D341Med (cell line): ENCODE data around the gene NAGA.
A peak's percentile ranks its signal among the peaks of the same experiment; 100 is the strongest.
"Not testable (repeated sequence)": the region's sequence is repeated elsewhere in the genome, so short reads cannot be mapped to it uniquely, and the experiment has no call there.

Experiments
- DNase-seq: peaks from one replicate; pipeline ENCODE4 v3.0.0; 2012; ENCODE audit warnings: low spot score

Gene NAGA

DNA sequence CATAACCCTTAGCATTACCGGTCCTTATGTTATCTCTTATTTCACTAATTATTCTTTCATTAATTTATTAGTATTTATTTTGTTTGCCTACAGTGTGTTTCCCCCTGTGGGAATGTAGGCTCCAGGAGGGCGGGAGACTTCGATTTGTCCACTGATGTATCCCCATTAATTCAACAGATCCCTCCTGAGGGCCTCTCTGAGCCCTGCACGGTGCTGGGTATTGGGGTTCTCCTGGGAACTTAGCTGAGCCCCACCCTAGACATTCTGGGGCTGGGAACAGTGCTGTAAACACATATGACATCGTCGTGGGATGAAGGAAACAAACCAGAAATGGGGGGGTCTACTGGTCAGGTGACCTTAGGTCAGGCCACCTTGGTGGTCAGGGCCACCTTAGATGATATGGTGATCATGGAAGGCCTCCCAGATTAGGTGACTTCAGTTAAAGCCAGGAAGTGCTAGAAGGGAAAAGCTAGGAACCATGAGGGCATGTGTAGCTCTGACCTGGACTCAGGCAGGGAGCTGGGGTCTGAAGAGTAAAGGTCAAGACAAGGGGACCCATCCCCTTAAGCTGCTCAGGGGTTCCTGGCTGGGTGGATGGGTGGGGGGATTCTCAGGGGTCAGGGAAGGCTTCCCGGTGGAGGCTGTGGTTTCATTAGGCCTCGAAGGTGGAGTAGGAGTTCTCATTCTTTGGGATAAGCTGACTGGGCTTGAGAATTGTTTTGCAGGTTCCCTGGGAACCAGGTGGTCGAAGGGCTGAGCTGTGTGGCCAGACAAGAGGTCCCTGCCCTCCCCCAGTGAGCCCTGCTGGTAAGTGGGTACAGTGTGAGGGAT is 4.4 kb upstream of the NAGA start:
- DNase-seq, result no peak

DNA sequence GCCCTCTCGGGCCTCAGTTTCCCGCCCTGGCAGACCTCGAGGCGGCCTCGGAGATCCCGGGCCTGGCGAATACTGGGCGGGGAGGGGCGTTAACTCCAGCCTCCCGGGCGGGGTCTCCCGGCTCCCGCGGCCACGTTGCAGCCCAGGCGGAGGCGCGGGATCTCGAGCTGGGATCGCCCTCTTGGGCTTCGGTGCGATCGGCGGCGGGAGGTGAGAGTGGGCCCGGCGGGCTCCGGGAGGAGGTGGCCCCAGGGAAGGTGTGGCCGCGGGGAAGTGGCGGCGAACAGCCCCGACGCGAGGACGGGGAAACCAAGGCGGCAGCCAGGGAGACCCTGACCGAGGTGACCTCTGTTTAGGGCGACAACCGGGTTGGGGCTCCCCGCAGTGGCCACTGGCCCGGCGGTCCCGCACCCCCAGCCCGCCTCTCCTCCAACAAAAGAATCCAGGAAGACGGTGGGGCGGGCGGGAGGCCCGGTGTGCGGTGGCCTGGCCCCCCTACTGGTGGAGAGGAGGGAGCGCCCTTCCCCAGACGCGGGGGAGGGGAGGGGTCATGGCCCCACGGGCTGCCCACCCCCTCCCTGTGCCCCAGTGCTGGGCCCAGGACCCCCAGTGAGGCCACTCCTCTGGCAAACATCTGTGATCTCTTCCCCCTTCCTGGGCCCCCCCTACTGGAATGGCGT is 3.7 kb upstream of the NAGA start, which contains the start of gene PHETA2:
PHETA2 (plus strand) TSS at position 117 of the 680 bp plus-strand sequence. CDS start 3,046 bp downstream, outside the sequence.
- peak; percentile 19 for DNase-seq

DNA sequence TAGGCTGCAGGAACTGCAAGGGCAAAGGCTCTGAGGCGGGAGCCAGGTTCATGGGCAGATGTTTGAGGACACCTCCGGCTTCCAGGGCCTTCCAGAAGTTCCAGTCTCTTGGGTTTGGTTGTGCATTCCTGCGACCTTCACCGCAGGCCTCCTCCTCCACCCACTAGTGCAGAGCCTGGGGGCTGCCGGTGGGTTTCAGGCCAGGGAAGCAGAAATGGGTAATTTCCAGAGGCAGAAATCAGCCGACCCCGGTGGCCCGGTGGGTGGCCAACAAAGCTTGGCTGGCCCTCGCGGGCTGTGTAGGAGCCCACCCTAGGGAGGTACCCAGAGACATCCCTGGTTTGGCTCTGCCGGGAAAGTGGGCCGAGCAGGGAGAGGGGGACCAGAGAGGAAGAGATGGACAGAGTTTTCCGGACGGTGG is 3.0 kb upstream of the NAGA start:
- peak; percentile 9 for DNase-seq

DNA sequence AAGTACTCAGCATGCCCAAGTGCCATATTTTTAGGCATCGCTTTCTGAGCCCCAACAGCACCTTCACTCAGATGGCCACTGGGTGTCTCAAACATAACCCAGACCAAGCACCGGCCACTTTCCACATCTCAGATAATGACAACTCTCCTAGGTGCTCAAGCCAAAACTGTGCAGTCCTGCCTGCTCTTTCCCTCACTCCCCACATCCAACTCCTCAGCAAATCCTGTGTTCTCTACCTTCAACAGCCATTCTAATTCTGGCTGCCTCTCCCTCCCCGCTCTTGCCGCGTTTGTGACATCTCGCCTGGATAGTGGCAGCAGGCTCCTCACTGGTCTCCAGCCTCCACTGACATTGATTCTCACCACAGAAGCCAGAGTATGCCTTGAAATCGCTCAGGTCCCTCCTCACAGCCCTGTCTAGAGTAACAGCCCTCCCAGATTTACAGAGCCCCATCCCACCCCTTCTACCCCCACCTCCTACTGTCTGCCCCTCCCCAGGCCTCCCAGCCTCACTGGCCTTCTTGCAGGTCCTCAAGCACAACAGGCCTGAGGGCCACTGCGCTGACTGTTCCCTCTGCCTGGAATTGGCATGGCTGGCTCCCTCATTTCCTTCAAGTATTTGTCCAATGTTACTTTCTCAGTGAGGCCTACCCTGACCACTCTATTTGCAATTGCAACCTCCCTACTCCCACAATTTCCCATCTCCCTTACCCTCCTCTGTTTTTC is 2.2 kb upstream of the NAGA start:
- DNase-seq, result no peak

DNA sequence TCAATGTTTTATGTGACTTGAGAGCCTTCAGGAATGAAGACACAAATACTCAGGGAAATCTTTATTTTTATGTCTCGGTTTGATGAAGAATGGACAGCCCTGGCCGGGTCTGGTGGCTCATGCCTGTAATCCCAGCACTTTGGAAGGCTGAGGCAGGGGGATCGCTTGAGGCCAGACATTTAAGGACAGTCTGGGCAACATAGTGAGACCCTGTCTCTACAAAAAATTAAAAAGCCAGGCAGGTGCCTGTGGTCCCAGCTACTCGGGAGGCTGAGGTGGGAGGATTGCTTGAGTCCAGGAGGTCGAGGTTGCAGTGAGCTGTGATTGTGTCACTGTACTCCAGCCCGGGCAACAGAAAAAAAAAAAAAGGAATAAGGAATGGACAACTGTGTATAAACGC is 896 bp upstream of the NAGA start:
- not testable (repeated sequence) for DNase-seq

DNA sequence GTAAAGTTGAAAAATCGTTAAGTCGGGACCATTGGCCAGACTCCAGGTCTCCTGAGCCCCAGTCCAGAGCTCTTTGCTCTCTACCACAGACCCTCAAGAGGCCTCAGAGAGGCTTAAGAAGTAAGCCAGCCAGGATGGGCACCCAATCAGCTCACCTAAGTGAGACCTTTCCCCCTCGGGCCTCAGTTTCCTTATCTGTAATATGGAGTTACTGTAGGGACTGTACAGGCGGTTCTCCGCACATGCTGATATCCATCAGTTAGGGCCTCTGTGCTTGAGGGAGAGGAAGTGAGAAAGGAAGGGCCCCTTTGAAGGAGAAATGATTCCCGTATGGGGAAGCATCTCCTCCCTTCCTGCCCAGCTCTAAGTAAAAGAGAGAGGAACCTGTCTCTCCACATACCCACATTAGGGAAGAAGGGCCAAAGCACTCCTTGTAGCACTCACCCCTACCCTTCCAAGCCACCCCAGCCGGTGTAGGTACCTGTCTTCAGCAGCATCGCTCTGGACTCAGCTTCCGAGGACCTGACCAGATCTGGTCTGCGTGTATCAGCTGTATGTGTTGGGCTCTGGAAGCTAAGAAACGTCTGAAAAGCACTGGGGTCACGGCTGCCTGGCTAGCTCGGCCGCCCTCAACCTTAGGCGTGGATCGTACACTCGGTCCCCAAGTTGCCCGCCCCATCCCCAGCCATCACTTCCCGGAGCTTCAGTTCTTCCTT is 653 bp downstream of the NAGA start:
- DNase-seq, result peak; percentile 18

DNA sequence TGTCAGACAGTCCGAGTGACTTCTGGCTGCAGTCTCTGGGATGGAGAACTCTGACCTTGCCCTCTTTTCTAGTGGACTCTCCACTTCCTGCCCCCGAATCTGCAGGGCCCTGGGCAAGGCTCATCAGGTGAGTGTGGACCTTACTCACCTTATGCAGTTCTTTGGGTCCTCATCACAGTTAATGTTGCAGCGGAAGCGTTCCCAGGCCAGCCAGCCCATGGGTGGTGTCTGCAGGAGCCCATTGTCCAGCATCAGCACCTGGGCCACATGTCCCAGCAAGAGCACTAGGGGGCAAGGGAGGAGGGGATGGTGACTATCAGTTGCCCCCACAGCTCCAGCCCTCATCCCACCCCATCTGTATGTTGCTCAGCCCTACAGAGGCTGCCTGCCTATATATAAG is 2.3 kb downstream of the NAGA start:
- DNase-seq, result no peak

DNA sequence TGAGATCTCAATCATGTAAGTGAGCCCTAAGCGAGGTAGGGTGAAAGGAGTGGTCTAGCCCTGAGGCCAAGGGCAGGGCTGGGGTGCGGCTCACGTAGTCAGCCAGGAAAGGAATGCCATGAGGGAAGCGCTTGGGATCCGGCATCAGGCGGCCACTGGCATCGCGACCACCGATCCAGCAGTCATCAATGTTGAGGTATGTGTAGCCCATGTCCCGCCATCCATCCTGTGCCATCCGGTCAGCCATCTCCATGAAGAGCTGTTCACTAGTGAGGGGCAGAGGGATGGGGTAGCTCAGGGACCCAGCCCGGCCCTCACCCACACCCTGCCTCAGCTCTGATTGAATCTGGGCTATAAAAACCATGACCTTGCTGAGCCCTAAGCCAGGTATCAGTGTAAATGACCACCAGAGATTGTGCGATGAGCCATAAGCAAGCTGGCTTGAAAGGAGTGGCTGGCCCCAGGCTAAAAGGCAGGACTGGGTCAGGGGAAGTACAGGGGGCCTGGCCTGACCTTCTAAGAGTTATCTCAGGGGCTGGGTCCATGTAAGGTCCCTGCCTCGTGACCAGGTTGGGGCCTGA is 2.9 kb downstream of the NAGA start:
- peak; percentile 5 for DNase-seq

DNA sequence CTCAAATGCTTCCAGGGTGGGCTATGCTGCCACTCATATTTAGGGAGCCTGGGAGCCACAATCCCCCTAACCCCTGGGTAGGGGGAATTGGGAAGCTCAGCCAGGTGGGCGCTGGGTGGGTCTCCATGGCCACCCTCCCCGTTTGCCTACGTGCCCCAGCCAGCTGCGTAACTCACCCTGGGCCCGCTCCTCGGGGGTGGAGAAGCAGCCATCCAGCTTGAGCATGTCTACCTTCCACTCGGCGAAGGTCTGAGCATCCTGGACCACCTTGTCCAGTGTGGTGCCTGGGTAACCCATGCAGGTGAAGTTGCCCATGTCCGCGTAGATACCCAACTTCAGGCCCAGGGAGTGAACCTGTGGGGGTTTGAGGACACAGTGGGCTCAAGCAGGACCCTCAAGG is 3.7 kb downstream of the NAGA start:
- no peak for DNase-seq

DNA sequence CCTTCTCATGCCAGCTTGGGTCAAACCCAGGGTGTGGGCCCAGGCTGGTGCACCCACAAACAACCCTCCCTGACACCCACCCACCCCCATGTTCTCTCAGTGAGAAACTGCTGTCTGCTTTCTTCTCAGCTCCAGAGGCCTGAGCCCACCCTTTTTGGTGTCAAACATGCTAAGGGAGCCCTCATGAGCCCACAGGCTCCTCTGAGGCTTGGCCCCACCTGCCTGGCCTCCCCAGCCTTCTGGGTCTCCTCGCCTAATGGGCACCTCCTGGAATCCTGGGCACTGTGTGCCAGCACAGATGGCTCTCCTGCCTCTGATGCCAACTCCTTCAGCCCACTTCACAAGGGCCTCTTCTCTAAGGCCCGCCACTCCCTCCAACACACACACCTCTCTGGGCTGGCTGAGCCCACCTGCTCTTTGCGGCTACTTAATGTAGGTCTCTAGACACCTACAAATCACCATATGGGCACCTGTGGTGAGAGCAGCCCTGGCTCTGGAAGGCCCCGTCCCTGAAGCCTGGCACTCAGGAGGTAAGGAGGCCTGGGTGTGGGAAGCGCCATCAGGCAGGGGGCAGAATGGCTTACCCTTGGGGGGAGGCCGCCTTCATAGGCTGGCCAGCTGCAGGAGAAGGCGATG is 4.4 kb downstream of the NAGA start:
- peak; percentile 7 for DNase-seq

DNA sequence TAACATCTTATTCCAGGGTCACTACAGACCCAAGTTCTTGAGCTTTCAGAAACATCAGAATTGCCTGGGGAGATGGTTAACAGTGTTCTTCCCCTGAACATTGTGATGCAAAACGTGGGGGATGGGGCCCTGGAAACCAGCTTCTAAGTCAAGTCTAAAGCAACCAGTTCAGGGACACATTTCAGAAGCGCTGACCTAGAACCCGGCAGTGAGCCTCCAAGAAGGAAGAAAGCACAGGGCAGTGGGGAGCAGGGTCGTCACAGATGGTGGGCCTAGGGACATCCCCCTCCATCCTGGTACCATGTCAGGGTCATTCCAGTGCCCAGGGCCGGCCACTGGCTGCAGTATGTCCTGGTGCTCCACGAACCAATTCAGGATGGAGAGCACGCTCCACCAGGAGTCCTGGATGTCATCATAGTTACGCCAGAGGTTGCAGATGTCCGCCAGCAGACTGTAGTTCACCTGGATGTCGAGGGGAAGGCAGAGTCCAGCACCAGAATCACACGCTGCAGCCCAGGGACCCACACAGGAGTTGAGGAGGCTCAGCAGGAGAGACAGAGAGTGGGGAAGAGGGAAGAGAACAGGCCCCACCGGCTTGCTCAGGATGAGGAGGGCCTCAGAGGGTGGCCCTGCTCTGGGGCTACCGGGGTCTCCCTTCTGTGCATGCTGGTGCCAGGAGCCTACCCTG is 5.0 kb downstream of the NAGA start:
- DNase-seq, result peak; percentile 8

DNA sequence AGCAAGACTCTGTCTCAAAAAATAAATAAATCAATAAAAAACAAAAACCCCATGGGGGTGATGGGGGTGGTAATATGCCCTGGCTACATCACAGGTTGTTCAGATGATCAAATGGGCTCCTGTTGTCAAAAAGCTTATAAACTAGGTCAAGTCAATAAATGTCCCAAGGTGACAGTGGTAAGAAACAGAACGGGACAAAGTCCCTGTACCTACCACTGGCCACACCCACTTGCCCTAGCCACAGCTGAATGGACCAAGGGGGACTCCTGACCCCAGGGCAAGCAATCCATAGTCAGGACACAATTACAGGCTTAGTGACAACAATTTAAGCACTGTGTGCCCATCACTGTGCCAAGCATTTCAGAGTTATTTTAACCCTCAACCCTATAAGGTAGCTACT is 6.0 kb downstream of the NAGA start:
- peak; percentile 7 for DNase-seq

DNA sequence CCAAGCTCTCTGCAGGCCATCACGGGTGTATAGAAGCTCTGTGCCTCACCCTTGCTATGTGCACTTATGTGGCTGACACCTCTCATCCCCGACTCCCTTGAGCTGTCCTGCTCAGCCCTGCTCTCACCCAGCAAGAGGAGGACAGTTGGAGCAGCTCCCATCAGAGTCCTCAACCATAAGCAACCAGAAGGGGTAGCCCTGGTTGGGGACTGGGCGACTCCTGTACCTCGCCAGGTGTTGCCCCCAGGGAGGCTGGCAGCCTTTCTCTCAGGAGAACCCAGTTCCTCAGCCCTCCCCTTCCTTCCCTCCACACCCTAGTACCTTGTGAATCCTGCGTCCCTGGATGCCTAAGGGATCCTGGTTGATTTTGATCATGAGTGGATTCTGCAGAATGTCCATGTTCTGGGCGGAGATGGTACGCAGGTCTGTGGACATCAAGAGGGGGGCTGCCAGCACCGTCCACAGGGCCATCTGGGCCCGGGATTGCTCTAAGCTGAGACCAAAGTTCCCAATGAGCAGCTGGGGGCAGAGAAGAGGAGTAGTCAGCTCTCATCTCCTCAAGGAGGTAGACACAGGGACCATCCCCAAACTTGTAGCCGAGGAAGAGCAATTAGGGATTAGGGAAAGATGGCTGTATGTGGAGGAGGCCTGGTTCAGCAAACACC is 8.0 kb downstream of the NAGA start:
- DNase-seq, result peak; percentile 12

DNA sequence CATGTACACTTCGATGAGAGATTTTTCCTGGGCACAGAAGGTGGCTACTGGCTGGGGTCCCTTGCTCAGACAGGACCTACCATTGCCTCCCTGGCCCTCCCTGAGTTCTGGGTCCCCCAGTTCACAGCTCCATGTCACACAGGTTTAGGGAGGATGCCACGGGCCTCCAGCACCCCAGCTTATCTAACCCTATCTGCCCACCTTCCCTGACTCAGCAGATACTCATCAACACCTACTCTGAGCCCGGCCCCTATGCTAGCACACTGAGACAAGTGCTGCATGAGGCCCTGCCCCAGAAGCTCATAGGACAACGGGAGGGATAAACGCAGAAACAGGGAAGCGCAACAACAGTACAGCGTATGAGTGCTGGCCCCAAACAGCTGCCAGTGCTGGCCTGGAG is 9.6 kb downstream of the NAGA start:
- DNase-seq, result peak; percentile 12

DNA sequence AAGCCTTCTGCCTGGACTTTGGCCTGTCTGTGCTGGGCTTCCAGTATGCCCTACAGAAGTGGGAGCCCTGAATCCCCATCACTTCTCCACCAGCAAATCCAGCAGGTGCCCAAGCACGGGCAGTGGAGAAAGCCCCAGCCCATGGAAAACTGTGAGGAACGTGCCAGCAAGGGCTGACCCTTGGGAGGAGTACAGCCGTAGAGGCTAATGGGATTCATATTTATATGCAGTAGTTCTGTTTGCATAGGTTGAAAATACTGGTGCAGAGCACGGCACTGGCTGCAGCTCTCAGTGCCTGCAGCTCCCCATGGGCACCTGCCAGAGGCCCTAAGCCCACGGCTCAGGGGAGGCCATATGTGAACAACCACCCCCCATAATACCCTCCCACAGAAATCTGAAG is 10.1 kb downstream of the NAGA start:
- peak; percentile 6 for DNase-seq

DNA sequence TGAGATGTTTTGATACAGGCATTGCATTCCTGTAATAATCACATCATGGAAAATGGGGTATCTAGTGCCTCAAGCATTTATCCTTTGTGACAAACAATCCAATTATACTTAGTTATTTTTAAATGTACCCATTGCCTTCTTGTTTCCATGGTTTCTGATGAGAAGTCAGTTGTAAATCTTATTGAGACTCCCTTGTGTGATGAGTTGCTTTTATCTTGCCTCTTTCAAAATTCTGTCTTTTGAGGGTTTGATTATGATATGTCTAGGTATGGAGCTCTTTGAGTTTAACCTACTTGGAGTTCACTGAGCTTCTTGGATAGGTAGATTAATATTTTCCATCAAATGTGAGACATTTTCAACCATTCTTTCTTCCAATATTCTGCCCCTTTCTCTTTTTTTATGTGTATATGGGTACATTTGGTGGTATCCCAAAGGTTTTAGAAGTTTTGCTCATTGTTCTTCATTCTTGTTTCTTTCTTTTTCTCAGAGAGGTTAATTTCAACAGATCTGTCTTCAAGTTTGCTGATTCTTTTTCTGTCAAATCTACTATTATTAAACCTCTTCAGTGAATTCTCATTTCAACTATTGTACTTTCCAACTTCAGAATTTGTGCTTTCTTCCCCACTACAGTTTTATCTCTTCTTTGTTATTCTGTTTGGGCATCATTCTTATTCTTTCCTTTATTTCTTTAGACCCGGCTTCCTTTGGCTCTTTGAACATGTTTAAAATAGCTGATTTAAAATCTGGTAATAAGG is 13.7 kb downstream of the NAGA start:
- DNase-seq, result no peak

DNA sequence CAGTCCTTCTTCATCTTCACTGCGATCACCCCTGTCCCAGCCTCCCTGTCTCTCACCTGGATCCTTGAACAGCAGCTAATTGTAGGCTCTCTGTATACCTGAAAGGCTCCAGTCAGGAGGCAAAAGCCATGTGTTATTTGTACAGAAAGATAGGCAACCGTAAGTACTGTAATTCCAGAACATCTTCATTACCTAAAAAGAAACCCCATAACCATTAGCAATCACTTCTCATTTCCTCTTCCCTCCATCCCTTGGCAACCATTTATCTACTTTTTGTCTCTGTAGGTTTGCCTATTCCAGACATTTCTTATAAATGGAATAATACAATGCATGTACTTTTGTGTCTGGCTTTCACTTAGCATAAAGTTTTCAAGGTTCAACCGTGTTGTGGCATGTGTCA is 17.8 kb downstream of the NAGA start:
- no peak for DNase-seq

DNA sequence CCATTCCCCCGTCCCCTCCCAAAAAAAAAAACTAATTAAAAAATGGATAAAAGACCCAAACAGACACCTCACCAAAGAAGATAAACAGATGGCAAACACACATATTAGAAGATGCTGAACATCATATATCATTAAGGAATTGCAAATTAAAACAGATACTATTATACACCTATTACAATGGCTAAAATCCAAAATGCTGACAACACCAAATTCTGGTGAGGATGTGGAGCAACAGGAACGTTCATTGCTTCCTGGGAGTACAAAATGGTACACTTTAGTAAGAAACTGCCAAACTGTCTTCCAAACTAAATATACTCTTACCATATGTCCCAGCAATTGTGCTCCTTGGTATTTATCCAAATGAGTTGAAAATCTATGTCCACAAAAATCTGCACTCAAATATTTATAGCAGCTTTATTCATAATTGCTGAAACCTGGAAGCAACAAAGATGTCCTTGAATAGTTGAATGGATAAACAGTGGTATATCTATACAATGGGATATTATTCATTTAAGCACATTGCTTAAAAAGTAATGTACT is 19.9 kb downstream of the NAGA start:
- DNase-seq, result no peak

DNA sequence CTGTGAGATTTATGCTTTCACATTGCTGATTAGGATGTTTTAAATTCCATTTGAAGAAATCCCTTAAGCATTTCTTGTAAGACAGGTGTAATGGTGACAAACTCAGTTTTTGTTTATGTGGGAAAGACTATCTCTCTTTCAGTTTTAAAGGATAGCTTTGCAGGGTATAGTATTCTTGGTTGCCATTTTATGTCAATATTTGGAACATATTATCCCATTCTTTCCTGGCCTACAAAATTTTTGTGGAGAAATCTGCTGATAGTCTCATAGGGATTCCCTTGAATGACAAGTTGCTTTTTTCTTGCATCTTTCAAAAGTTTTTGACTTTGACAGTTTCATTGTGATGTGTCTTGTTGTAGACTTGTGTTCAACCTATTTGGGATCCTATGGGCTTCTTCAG is 28.8 kb downstream of the NAGA start:
- no peak for DNase-seq
